ENCODE measurements around the gene SQOR.
A peak's percentile ranks its signal among the peaks of the same experiment; 100 is the strongest.
"Not testable (repeated sequence)": the region's sequence is repeated elsewhere in the genome, so short reads cannot be mapped to it uniquely, and the experiment has no call there.

Gene SQOR

GRCh38 chr15:45635191-45635638 is 386 bp downstream of the SQOR start:
- no peak for DNase-seq

GRCh38 chr15:45635763-45636292 is 999 bp downstream of the SQOR start:
- DNase-seq = no peak

GRCh38 chr15:45637141-45637540 is 2.3 kb downstream of the SQOR start:
- no peak for DNase-seq

- no peak for DNase-seq
These were observed 2.8 kb downstream of the SQOR start for GRCh38 chr15:45637552-45638033.

GRCh38 chr15:45640616-45641015 is 5.8 kb downstream of the SQOR start:
- DNase-seq = no peak

GRCh38 chr15:45641374-45641781 is 6.5 kb downstream of the SQOR start:
- no peak for DNase-seq

GRCh38 chr15:45641999-45642932 is 7.4 kb downstream of the SQOR start:
- DNase-seq = peak in 1 of 2 experiments; percentile 4

GRCh38 chr15:45644437-45644836 is 9.6 kb downstream of the SQOR start:
- no peak for DNase-seq

GRCh38 chr15:45645026-45645980 is 10.5 kb downstream of the SQOR start:
- no peak for DNase-seq

- DNase-seq = no peak
These were observed 11.4 kb downstream of the SQOR start for GRCh38 chr15:45646220-45646619.

- DNase-seq = no peak
These were observed 13.0 kb downstream of the SQOR start for GRCh38 chr15:45647828-45648227.

- DNase-seq = no peak
These were observed 13.8 kb downstream of the SQOR start for GRCh38 chr15:45648521-45649200.

GRCh38 chr15:45650007-45650406 is 15.2 kb downstream of the SQOR start:
- DNase-seq = not testable (repeated sequence)

- DNase-seq = no peak
These were observed 16.2 kb downstream of the SQOR start for GRCh38 chr15:45650889-45651525.

GRCh38 chr15:45653702-45654424 is 19.0 kb downstream of the SQOR start:
- DNase-seq = no peak

GRCh38 chr15:45654749-45655148 is 19.9 kb downstream of the SQOR start:
- DNase-seq = no peak

- DNase-seq = no peak
These were observed 22.4 kb downstream of the SQOR start for GRCh38 chr15:45657254-45657653.

GRCh38 chr15:45657764-45658545 is 23.1 kb downstream of the SQOR start:
- DNase-seq = no peak

- DNase-seq = no peak
These were observed 25.6 kb downstream of the SQOR start for GRCh38 chr15:45660231-45660979.

- no peak for DNase-seq
These were observed 27.5 kb downstream of the SQOR start for GRCh38 chr15:45662375-45662774.

Measured in NCI-H187 (cell line).